Smooth muscle cell of the brain vasculature (primary cell): Measurements from ENCODE around the gene EDEM3.

Experiments
- DNase-seq: peaks from one replicate; pipeline ENCODE4 v3.0.0-alpha.2; 2012; ENCODE audit warnings: low read depth, low spot score

Gene EDEM3

GRCh38 chr1:184672013-184672726, 82.5 kb downstream of the EDEM3 start:
- no peak for DNase-seq

DNA sequence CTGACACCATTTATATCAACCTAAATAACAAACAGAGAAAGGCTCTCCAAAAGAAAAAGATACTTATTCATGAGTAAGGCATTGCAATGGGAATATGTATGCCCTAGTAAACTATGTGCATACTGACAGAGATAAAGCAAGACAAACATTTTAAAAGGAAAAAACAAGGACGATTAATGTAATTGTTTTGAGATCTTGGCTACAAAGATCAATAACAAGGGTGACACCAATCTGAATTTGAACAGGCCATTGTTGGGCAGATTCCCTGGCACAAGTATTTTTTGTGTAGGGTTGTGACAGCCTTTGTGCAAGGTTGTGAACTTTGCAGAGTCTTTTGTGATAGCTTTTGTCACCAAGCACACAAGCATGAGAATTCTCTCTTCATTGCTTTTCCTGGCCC, 85.3 kb downstream of the EDEM3 start:
- DNase-seq, result no peak

DNA sequence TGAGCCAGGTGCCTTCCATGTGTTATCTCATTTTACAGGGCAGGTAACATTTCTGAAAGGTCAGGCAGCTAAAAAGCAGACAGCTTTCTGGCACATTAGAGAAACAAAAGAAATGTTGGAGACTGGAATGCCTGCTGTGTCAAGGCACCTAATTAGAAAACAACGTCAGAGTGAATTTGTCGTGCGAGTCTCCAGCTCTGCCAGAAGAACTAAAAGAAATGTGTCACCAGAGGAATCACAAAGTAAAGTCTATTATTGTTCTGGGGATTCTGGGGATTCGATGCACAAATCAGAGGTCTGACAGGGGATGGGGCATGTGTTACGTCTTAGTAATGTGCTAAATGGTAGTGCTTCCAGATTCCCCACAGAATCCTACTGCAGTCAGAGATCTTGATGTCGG, 89.3 kb downstream of the EDEM3 start:
- no peak for DNase-seq

GRCh38 chr1:184664661-184665060, 90.0 kb downstream of the EDEM3 start:
- no peak for DNase-seq

DNA sequence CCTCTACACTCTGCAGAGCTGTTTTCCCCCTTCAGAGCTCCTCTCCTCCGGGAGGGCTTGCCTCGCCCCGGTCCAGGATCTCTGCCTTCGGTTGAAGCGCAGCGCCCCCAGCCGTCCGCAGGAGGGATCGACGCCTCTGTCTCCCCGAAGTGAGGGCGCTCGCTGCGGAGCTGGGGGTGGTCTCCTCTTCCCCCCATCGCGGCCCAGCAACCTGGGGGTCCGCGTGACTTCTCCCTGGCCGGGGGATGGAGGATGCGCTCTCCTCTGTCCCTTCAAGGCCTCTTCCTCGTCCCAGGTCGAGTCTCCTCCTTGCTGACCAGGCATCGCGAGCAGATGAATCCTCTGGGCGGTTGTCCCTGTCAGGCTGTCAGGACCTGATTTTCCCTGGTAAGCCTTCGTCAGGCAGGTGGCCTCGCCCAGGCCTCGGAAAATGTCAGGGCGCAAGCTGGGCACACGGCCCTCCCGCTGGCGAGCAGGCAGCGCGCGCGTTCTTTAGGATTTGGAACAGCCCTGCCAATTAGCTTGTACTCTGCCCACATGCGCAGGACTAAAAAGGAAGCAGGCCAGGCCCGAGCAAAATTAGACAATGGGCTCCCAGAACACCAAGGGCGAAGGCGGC, 90.5 kb downstream of the EDEM3 start:
- peak; percentile 32 for DNase-seq

DNA sequence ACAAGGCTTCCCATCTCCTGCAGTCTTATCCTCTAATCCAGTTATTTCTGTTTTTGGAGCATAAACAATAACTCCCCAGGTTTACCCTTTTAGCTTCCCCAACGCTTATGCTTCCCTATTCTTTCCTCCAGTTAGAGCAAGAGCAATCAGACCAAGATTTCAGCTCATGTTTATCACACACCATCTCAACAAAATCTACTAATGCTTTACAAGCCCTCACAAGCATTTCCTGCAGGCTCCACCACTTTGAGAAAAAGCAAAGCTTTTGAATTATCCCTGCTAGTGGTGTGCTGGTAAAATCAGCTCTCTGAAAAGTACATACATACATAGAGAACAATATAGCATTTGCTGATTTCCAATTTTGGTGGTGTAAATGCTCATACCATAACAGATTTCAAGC, 92.9 kb downstream of the EDEM3 start:
- no peak for DNase-seq

DNA sequence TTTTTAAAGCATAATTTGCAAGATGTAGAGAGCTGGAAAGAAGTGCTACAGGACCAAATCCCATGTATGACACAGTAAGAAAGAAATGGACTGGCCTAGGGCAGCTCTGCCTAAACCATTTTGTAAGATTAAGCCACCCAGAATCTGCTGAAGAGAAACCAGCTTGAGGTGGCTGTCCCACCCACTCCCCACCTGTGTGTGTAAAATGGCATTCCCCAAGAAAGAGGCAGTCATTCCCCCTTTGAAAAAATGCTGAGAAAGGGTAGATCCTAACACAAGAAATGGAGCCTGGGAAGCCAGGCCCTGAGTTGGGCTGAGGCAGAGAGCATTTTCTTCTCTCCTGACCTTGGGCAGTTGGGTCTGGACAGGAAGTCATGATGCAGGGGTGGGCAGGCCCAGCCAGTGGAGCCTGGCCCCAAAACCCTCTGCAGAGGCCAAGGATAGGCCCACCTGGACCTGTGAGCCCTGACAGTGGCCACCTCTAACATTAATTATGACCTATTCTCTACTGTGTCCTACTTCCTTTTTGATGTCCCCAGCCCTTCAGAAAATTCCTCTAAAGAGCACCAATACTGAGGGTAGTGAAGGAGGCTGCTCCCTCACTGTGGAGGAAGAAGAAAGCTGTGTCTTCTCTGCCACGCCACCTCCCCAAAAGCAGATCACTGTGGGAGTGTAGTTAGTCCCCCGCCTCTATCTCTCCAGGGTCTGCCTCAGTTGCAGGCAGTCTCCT, 94.0 kb downstream of the EDEM3 start:
- DNase-seq, result no peak

- DNase-seq, result no peak
Measured at GRCh38 chr1:184658055-184658454, 96.6 kb downstream of the EDEM3 start.

GRCh38 chr1:184656221-184656620, 98.4 kb downstream of the EDEM3 start:
- no peak for DNase-seq

GRCh38 chr1:184655185-184655584, 99.5 kb downstream of the EDEM3 start:
- DNase-seq, result no peak

DNA sequence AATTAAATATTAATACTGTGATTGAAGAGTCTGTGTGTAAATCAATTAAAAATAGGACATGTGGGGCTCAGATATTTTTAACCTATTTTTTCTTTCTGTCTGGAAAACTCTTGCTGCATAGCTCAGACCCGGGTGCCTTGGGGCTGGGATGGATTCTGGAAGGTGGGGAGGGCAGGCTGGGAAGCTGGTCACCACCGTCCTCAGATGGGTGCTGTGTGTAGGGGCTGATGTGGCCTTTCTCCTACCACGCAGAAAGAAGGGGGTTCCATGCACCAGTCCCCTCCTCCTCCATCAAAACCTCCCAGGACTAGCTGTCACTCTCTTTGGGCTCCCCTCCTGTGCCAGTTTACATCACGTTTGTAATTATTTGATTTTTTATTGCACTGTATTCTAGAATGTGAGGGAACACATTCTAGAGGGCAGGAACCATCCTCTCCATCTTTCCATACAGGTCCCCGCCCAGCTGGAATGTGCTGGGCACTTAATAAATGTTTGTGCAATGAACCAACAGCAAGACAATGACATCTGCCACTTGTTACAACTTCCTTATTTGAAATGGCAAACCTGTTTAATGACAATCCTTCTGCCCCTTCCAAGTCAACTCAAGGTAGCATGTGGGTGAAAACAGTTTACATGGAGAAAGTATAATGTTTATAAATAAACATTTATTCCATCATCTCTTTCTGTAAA, 104.3 kb downstream of the EDEM3 start:
- DNase-seq, result no peak

- DNase-seq, result no peak
Measured at GRCh38 chr1:184649451-184649888, 105.2 kb downstream of the EDEM3 start.

- DNase-seq, result no peak
Measured at GRCh38 chr1:184648856-184649201, 105.8 kb downstream of the EDEM3 start.

- no peak for DNase-seq
Measured at GRCh38 chr1:184648160-184648855, 106.3 kb downstream of the EDEM3 start.

DNA sequence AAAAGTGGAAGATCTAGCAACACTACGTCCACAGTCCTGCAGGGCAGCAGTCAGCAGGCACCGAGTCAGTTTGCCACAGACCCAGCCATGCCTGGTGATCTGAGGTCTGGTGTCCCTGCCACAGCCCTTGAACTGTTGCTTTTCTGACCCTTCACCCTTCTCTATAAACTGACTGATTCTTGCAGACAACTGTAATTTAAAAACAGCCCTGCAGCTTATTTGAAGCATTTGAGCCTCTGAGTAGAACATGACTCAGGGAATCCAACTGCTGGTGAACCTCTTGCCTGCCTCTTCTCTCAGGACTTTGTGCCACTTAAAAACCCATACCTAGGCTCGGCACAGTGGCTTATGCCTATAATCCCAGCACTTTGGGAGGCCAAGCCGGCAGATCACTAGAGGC, 107.2 kb downstream of the EDEM3 start:
- no peak for DNase-seq

- no peak for DNase-seq
Measured at GRCh38 chr1:184646824-184647223, 107.8 kb downstream of the EDEM3 start.

GRCh38 chr1:184646178-184646701, 108.4 kb downstream of the EDEM3 start:
- DNase-seq, result no peak

GRCh38 chr1:184644771-184645170, 109.9 kb downstream of the EDEM3 start:
- no peak for DNase-seq

GRCh38 chr1:184643661-184644060, 111.0 kb downstream of the EDEM3 start:
- DNase-seq, result no peak

- DNase-seq, result no peak
Measured at GRCh38 chr1:184641894-184642293, 112.8 kb downstream of the EDEM3 start.

GRCh38 chr1:184640505-184640904, 114.2 kb downstream of the EDEM3 start:
- no peak for DNase-seq
